DMS53 treated with DMSO at 0.1 percent for 48 hours (cell line): ENCODE results near the gene LCE4A.
"Not testable (repeated sequence)": the region's sequence is repeated elsewhere in the genome, so short reads cannot be mapped to it uniquely, and the experiment has no call there.

Source experiments
- DNase-seq: peaks from one replicate; lab custom pipeline; 2025; ENCODE audit not compliant: unreplicated experiment; lab: John Stamatoyannopoulos, UW

Gene LCE4A

GRCh38 chr1:152707860-152708259 is at the start of gene LCE4A:
LCE4A (plus strand) TSS chr1:152708160; CDS start chr1:152709076, 916 bp downstream.
- no peak for DNase-seq

GRCh38 chr1:152658649-152659048 is 49.3 kb upstream of the LCE4A start:
- DNase-seq, result no peak

- no peak for DNase-seq
Measured at GRCh38 chr1:152663098-152663497, 44.9 kb upstream of the LCE4A start, which contains the start of gene LCE2D. LCE2D (plus strand) TSS chr1:152663380; CDS start chr1:152664106, 726 bp downstream.

GRCh38 chr1:152666171-152666570 is 41.8 kb upstream of the LCE4A start:
- not testable (repeated sequence) for DNase-seq

GRCh38 chr1:152667648-152668047 is 40.3 kb upstream of the LCE4A start:
- DNase-seq, result no peak

GRCh38 chr1:152673016-152673415 is 34.9 kb upstream of the LCE4A start:
- DNase-seq, result no peak

- not testable (repeated sequence) for DNase-seq
Measured at GRCh38 chr1:152674983-152675382, 33.0 kb upstream of the LCE4A start, which contains the start of gene LCE2C. LCE2C (plus strand) TSS chr1:152675279; CDS start chr1:152676016, 737 bp downstream.

- DNase-seq, result no peak
Measured at GRCh38 chr1:152679459-152679858, 28.5 kb upstream of the LCE4A start.

GRCh38 chr1:152681616-152682015 is 26.3 kb upstream of the LCE4A start:
- DNase-seq, result no peak

GRCh38 chr1:152683846-152684245 is 24.1 kb upstream of the LCE4A start:
- DNase-seq, result no peak

- DNase-seq, result not testable (repeated sequence)
Measured at GRCh38 chr1:152685823-152686222, 22.1 kb upstream of the LCE4A start, which contains the start of gene LCE2B. LCE2B (plus strand) TSS chr1:152686123; CDS start chr1:152686844, 721 bp downstream.

- DNase-seq, result no peak
Measured at GRCh38 chr1:152697701-152698600, 10.0 kb upstream of the LCE4A start, which contains the start of gene LCE2A. LCE2A (plus strand) TSS chr1:152698345; CDS start chr1:152698902, 557 bp downstream.

- DNase-seq, result no peak
Measured at GRCh38 chr1:152699746-152700145, 8.2 kb upstream of the LCE4A start.

- no peak for DNase-seq
Measured at GRCh38 chr1:152718238-152718637, 10.3 kb downstream of the LCE4A start.

- DNase-seq, result no peak
Measured at GRCh38 chr1:152725261-152725660, 17.3 kb downstream of the LCE4A start.

- DNase-seq, result no peak
Measured at GRCh38 chr1:152728986-152729385, 21.0 kb downstream of the LCE4A start.

- DNase-seq, result no peak
Measured at GRCh38 chr1:152735648-152736047, 27.7 kb downstream of the LCE4A start.

GRCh38 chr1:152737997-152738396 is 30.0 kb downstream of the LCE4A start:
- no peak for DNase-seq

GRCh38 chr1:152739841-152740240 is 31.9 kb downstream of the LCE4A start:
- no peak for DNase-seq

- no peak for DNase-seq
Measured at GRCh38 chr1:152741656-152742055, 33.7 kb downstream of the LCE4A start.

GRCh38 chr1:152743371-152744145 is 35.6 kb downstream of the LCE4A start:
- DNase-seq, result no peak
